Islet of Langerhans (tissue), 1 donor: ENCODE results near the gene LMOD1.

Experiments used
- FAIRE-seq: peaks from one replicate; lab custom pipeline; 2011; peaks lifted over from hg19 to GRCh38; lab: Jason Lieb, UNC

Gene LMOD1

GRCh38 chr1:201891451-201892045 is 54.8 kb downstream of the LMOD1 start:
- FAIRE-seq = no peak

GRCh38 chr1:201890806-201891450 is 55.4 kb downstream of the LMOD1 start:
- no peak for FAIRE-seq

- no peak for FAIRE-seq
Measured at GRCh38 chr1:201890223-201890622, 56.1 kb downstream of the LMOD1 start.

- FAIRE-seq = no peak
Measured at GRCh38 chr1:201889090-201889968, 57.0 kb downstream of the LMOD1 start.

GRCh38 chr1:201888282-201889089 is 57.9 kb downstream of the LMOD1 start, which contains the start of gene SHISA4:
TSS of gene SHISA4 (plus strand) at chr1:201888898. CDS start at chr1:201888995, 97 bp downstream.
- FAIRE-seq = no peak

- FAIRE-seq = no peak
Measured at GRCh38 chr1:201887116-201887866, 59.1 kb downstream of the LMOD1 start.

- no peak for FAIRE-seq
Measured at GRCh38 chr1:201886103-201886885, 60.1 kb downstream of the LMOD1 start.

GRCh38 chr1:201885531-201886075 is 60.7 kb downstream of the LMOD1 start:
- no peak for FAIRE-seq

- FAIRE-seq = no peak
Measured at GRCh38 chr1:201884425-201884824, 61.9 kb downstream of the LMOD1 start.

GRCh38 chr1:201883786-201884185 is 62.6 kb downstream of the LMOD1 start:
- no peak for FAIRE-seq

- no peak for FAIRE-seq
Measured at GRCh38 chr1:201883266-201883665, 63.1 kb downstream of the LMOD1 start.

- no peak for FAIRE-seq
Measured at GRCh38 chr1:201882665-201883132, 63.6 kb downstream of the LMOD1 start.

- no peak for FAIRE-seq
Measured at GRCh38 chr1:201881617-201882016, 64.7 kb downstream of the LMOD1 start.

- no peak for FAIRE-seq
Measured at GRCh38 chr1:201880928-201881571, 65.3 kb downstream of the LMOD1 start.

- peak; percentile 82 for FAIRE-seq
Measured at GRCh38 chr1:201877877-201878401, 68.4 kb downstream of the LMOD1 start.

- no peak for FAIRE-seq
Measured at GRCh38 chr1:201876148-201876818, 70.1 kb downstream of the LMOD1 start.

- no peak for FAIRE-seq
Measured at GRCh38 chr1:201874672-201875071, 71.7 kb downstream of the LMOD1 start.

- FAIRE-seq = no peak
Measured at GRCh38 chr1:201870397-201870796, 76.0 kb downstream of the LMOD1 start.

- no peak for FAIRE-seq
Measured at GRCh38 chr1:201861448-201861847, 84.9 kb downstream of the LMOD1 start.
